Mesodermal cell (in vitro differentiated cells): Measurements from ENCODE around the gene CTIF.

Experiments
- H3K27ac ChIP-seq: 2 replicates; pipeline ENCODE4 v1.7.0; 2013; ENCODE audit warnings: mild to moderate bottlenecking, low read depth, low read length, moderate library complexity; ENCODE audit not compliant: severe bottlenecking
- H3K36me3 ChIP-seq: 2 replicates; pipeline ENCODE4 v1.7.1; 2013; ENCODE audit warnings: mild to moderate bottlenecking, low read length, moderate library complexity; ENCODE audit not compliant: control insufficient read depth, insufficient read depth
- H3K4me1 ChIP-seq: one replicate; pipeline ENCODE4 v1.7.1; 2013; ENCODE audit warnings: mild to moderate bottlenecking, low read length; ENCODE audit not compliant: insufficient read depth, control insufficient read depth, poor library complexity, severe bottlenecking
- H3K4me3 ChIP-seq: 2 replicates; pipeline ENCODE4 v1.7.0; 2013; ENCODE audit warnings: low read length, control low read depth, mild to moderate bottlenecking; ENCODE audit not compliant: insufficient read depth, poor library complexity, severe bottlenecking; ENCODE audit errors: extremely low read depth
- H3K9me3 ChIP-seq: 2 replicates; pipeline ENCODE4 v1.7.1; 2013; ENCODE audit warnings: mild to moderate bottlenecking, low read length, moderate library complexity; ENCODE audit not compliant: control insufficient read depth
- WGBS, 2 experiments: methylation state at CpG; one replicate each; pipeline ENCODE4 v1.1.5; 2013; ENCODE audit warnings: missing lambda C conversion rate in 2 of 2; ENCODE audit not compliant: insufficient coverage in 2 of 2; 5-methylcytosine and 5-hydroxymethylcytosine counted together

Gene CTIF

GRCh38 chr18:48847807-48848486 is 309.1 kb downstream of the CTIF start:
- no peak overlapping the region for H3K27ac ChIP-seq
- no peaks in the 10 kb centered on the region for H3K36me3 ChIP-seq
- no peaks in the 10 kb centered on the region for H3K9me3 ChIP-seq
- H3K4me3 ChIP-seq = no peak overlapping the region
- peaks cover 33% of the 10 kb centered on the region for H3K4me1 ChIP-seq
- 79 to 88% methylated on average over 9 to 10 of the region's 11 CpGs for WGBS, 2 experiments

- WGBS, 2 experiments = 76 to 79% methylated on average over 11 to 13 of the region's 13 CpGs
- Histone ChIP-seq H3K9me3 (no peaks in the 10 kb centered on the region), H3K27ac (no peak overlapping the region), H3K4me1 (peaks cover 29% of the 10 kb centered on the region), H3K4me3 (no peak overlapping the region), H3K36me3 (no peaks in the 10 kb centered on the region)
Measured at GRCh38 chr18:48848641-48849143, 309.9 kb downstream of the CTIF start.

- Histone ChIP-seq H3K9me3 (no peaks in the 10 kb centered on the region), H3K4me3 (no peak overlapping the region), H3K36me3 (peaks cover 13% of the 10 kb centered on the region), H3K4me1 (peaks cover 36% of the 10 kb centered on the region), H3K27ac (peak overlapping the region; percentile 76)
- WGBS, 2 experiments = 51 to 57% methylated on average over 13 to 14 of the region's 17 CpGs
Measured at GRCh38 chr18:48850822-48851598, 312.2 kb downstream of the CTIF start.

GRCh38 chr18:48851599-48851960 is 312.7 kb downstream of the CTIF start:
- Histone ChIP-seq H3K9me3 (no peaks in the 10 kb centered on the region), H3K27ac (peak overlapping the region; percentile 76), H3K36me3 (peaks cover 14% of the 10 kb centered on the region), H3K4me1 (peaks cover 36% of the 10 kb centered on the region), H3K4me3 (no peak overlapping the region)
- WGBS, 2 experiments = 54 to 61% methylated on average over 5 to 7 of the region's 7 CpGs

- H3K27ac ChIP-seq = no peak overlapping the region
- H3K4me3 ChIP-seq = no peak overlapping the region
- 94 to 95% methylated on average over 5 of the region's 6 CpGs for WGBS, 2 experiments
- peaks cover 36% of the 10 kb centered on the region for H3K4me1 ChIP-seq
- H3K36me3 ChIP-seq = peaks cover 18% of the 10 kb centered on the region
- no peaks in the 10 kb centered on the region for H3K9me3 ChIP-seq
Measured at GRCh38 chr18:48852292-48852691, 313.5 kb downstream of the CTIF start.

- WGBS, 2 experiments = 90 to 93% methylated on average over 3 of the region's 6 CpGs
Measured at GRCh38 chr18:48852794-48853193, 314.0 kb downstream of the CTIF start.

GRCh38 chr18:48853588-48853987 is 314.8 kb downstream of the CTIF start:
- 95 to 97% methylated on average over 4 to 5 of the region's 5 CpGs for WGBS, 2 experiments
- H3K27ac ChIP-seq = no peak overlapping the region
- peaks cover 29% of the 10 kb centered on the region for H3K36me3 ChIP-seq
- peaks cover 37% of the 10 kb centered on the region for H3K4me1 ChIP-seq
- no peak overlapping the region for H3K4me3 ChIP-seq
- H3K9me3 ChIP-seq = no peaks in the 10 kb centered on the region

More at GRCh38 chr18:48852794-48853193, 314.0 kb downstream of the CTIF start:
- Histone ChIP-seq H3K36me3 (peaks cover 23% of the 10 kb centered on the region), H3K27ac (no peak overlapping the region), H3K9me3 (no peaks in the 10 kb centered on the region), H3K4me1 (peaks cover 36% of the 10 kb centered on the region), H3K4me3 (no peak overlapping the region)

- Histone ChIP-seq H3K4me1 (peaks cover 47% of the 10 kb centered on the region), H3K36me3 (peaks cover 29% of the 10 kb centered on the region), H3K27ac (no peak overlapping the region), H3K9me3 (no peaks in the 10 kb centered on the region), H3K4me3 (no peak overlapping the region)
- WGBS, 2 experiments = 92 to 93% methylated on average over 9 to 10 of the region's 11 CpGs
Measured at GRCh38 chr18:48854780-48855179, 315.9 kb downstream of the CTIF start.

GRCh38 chr18:48855422-48856377 is 316.9 kb downstream of the CTIF start:
- peaks cover 46% of the 10 kb centered on the region for H3K4me1 ChIP-seq
- no peak overlapping the region for H3K4me3 ChIP-seq
- no peak overlapping the region for H3K27ac ChIP-seq
- 92 to 94% methylated on average over 15 to 18 of the region's 18 CpGs for WGBS, 2 experiments
- no peaks in the 10 kb centered on the region for H3K9me3 ChIP-seq
- H3K36me3 ChIP-seq = peaks cover 29% of the 10 kb centered on the region

- peaks cover 29% of the 10 kb centered on the region for H3K36me3 ChIP-seq
- peaks cover 43% of the 10 kb centered on the region for H3K4me1 ChIP-seq
- H3K27ac ChIP-seq = no peak overlapping the region
- no peak overlapping the region for H3K4me3 ChIP-seq
- no peaks in the 10 kb centered on the region for H3K9me3 ChIP-seq
- WGBS, 2 experiments = 96 to 98% methylated on average over 13 to 14 of the region's 14 CpGs
Measured at GRCh38 chr18:48857023-48857694, 318.3 kb downstream of the CTIF start.
